OCI-LY7 (cell line): Measurements from ENCODE around the gene TTC9C. TPM values are rescaled to one million over a fixed set of nuclear protein-coding genes. Genes with fewer than 3 reads are reported as not detected.
A peak's percentile ranks its signal among the peaks of the same experiment; 100 is the strongest.

Source experiments
- BruUV-seq: library from RNA; stranded (reverse); fragments of 400-500 nt; replicated peaks from 2 replicates; lab custom pipeline; 2021; lab: Mats Ljungman, UMichigan
- CTCF ChIA-PET: fragments of 300-600 bp; sonication (Branson Sonifier 250); formaldehyde crosslinking; loops from one replicate; lab custom pipeline; 2022; ENCODE audit warnings: antibody characterized with exemption; ENCODE audit not compliant: unreplicated experiment; lab: Charles Lee
- POLR2A ChIA-PET: fragments of 300-600 bp; sonication (Branson Sonifier 250); formaldehyde crosslinking; loops from one replicate; lab custom pipeline; 2022; ENCODE audit warnings: antibody characterized with exemption; lab: Charles Lee
- DNase-seq: peaks from one replicate; pipeline ENCODE4 v3.0.0-alpha.2; 2015; ENCODE audit warnings: low spot score
- H2AFZ ChIP-seq: fragments of 200-600 bp; sonication (generic), shearing (Covaris generic); 2 replicates; pipeline ENCODE4 v1.6.1; 2014; ENCODE audit warnings: mild to moderate bottlenecking, antibody characterized with exemption, low read length, moderate library complexity
- H3K27ac ChIP-seq: fragments of 200-600 bp; sonication (generic); 2 replicates; pipeline ENCODE4 v1.5.1; 2014; ENCODE audit warnings: mixed run types, low read depth, mild to moderate bottlenecking, moderate library complexity, low read length, inconsistent platforms; ENCODE audit not compliant: poor library complexity, severe bottlenecking
- H3K36me3 ChIP-seq: fragments of 200-600 bp; sonication (generic); 2 replicates; pipeline ENCODE4 v1.6.1; 2014; ENCODE audit warnings: mild to moderate bottlenecking, antibody characterized with exemption, low read length, moderate library complexity, mixed read lengths; ENCODE audit not compliant: insufficient read depth
- H3K4me1 ChIP-seq: fragments of 200-600 bp; sonication (generic); 2 replicates; pipeline ENCODE4 v1.5.1; 2014; ENCODE audit warnings: mild to moderate bottlenecking, low read length; ENCODE audit not compliant: insufficient read depth, poor library complexity, severe bottlenecking
- H3K4me2 ChIP-seq: fragments of 200-600 bp; sonication (generic); 2 replicates; pipeline ENCODE4 v1.6.1; 2014; ENCODE audit warnings: mild to moderate bottlenecking, low read length
- H3K4me3 ChIP-seq: fragments of 200-600 bp; sonication (generic); 2 replicates; pipeline ENCODE4 v1.5.1; 2014; ENCODE audit warnings: mild to moderate bottlenecking, low read depth, low read length; ENCODE audit not compliant: poor library complexity, severe bottlenecking
- H3K79me2 ChIP-seq: fragments of 200-600 bp; sonication (generic); 2 replicates; pipeline ENCODE4 v1.6.1; 2016; ENCODE audit warnings: low read depth, mild to moderate bottlenecking, low read length, moderate library complexity, mixed read lengths; ENCODE audit not compliant: insufficient read depth
- H3K9me2 ChIP-seq: fragments of 200-600 bp; sonication (generic); 2 replicates; pipeline ENCODE4 v1.6.1; 2016; ENCODE audit warnings: mild to moderate bottlenecking, low read length, mixed read lengths; ENCODE audit not compliant: insufficient read depth
- H3K9me3 ChIP-seq: fragments of 200-600 bp; sonication (generic); 2 replicates; pipeline ENCODE4 v1.6.1; 2014; ENCODE audit warnings: mild to moderate bottlenecking, mixed run types, low read length, mixed read lengths
- H4K20me1 ChIP-seq: fragments of 200-600 bp; sonication (generic); 2 replicates; pipeline ENCODE4 v1.6.1; 2014; ENCODE audit warnings: mild to moderate bottlenecking, antibody characterized with exemption, low read length, moderate library complexity, mixed read lengths; ENCODE audit not compliant: insufficient read depth
- EZH2phosphoT487 ChIP-seq: fragments of 200-600 bp; sonication (generic); IDR thresholded peaks from 2 replicates; pipeline ENCODE4 v1.6.1; 2018; ENCODE audit warnings: low read depth, borderline replicate concordance, mild to moderate bottlenecking, mixed run types, antibody characterized with exemption, low read length, moderate library complexity, mixed read lengths
- intact Hi-C: fragments of 100-400 bp; cut with micrococcal nuclease; formaldehyde crosslinking; loops from one replicate; pipeline ENCODE4 v1.10.0; 2022; ENCODE audit not compliant: unreplicated experiment
- total RNA-seq, 2 experiments: library from RNA; depleted of rRNA in 1 of 2; stranded (reverse); fragments of >200 nt in 1 of 2; shearing (Covaris generic) in 1 of 2; gene quantifications; 2 replicates each; pipeline ENCODE4 v1.2.3, GENCODE V29; 2014 to 2022
- TF ChIP-seq, protein P1 (sequence below): fragments of 200-600 bp; sonication (generic); conservative IDR thresholded peaks from 2 replicates; pipeline ENCODE4 v1.5.1; 2014; ENCODE audit warnings: mild to moderate bottlenecking, antibody characterized with exemption, low read length, moderate library complexity, mixed read lengths

Gene TTC9C
- total RNA-seq, 2 experiments from 2014 or later, result 51.7 to 70.2 TPM

DNA sequence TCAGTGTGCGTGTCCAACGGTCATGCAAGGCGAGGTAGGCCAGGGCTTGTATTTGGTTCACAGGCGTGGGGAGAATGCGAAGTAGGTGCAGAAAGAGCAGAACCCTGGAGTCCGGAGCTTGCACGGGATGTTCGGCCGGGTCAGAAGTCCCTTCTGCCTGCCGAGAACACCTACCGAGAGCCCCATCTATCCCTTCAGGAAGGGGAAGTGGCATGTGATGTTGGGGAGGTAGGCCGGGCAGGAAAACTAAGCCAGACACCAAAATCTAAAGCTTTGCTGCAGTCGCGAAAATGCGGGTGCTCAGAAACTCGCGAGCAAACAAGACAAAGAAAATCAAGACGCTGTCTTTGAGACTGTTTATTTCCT, 42.5 kb downstream of the TTC9C start:
- peak overlapping the region; percentile 71 for H3K27ac ChIP-seq
- no peaks in the 10 kb centered on the region for H3K9me2 ChIP-seq
- peak overlapping the region; percentile 76 for H3K4me2 ChIP-seq
- POLR2A ChIA-PET, result interaction anchor here (1.1 to 4.2 kb wide), 7 partner anchors 9 to 105 kb away, joined by 4 to 16 read pairs (median 10); partner anchors contain the start of genes C11orf98, CSKMT, HNRNPUL2 and POLR2G
- peaks cover 32% of the 10 kb centered on the region for H3K4me1 ChIP-seq
- TF ChIP-seq, protein P1, sequence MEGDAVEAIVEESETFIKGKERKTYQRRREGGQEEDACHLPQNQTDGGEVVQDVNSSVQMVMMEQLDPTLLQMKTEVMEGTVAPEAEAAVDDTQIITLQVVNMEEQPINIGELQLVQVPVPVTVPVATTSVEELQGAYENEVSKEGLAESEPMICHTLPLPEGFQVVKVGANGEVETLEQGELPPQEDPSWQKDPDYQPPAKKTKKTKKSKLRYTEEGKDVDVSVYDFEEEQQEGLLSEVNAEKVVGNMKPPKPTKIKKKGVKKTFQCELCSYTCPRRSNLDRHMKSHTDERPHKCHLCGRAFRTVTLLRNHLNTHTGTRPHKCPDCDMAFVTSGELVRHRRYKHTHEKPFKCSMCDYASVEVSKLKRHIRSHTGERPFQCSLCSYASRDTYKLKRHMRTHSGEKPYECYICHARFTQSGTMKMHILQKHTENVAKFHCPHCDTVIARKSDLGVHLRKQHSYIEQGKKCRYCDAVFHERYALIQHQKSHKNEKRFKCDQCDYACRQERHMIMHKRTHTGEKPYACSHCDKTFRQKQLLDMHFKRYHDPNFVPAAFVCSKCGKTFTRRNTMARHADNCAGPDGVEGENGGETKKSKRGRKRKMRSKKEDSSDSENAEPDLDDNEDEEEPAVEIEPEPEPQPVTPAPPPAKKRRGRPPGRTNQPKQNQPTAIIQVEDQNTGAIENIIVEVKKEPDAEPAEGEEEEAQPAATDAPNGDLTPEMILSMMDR, result no peak
- TF ChIP-seq EZH2phosphoT487, result no peak
- no peaks in the 10 kb centered on the region for H4K20me1 ChIP-seq
- intact Hi-C loops, result loop anchor here (1.0 to 5.0 kb wide), 2 partner anchors 43 to 98 kb away; partner anchors contain the start of genes HNRNPUL2, LBHD1 and UQCC3
- peak overlapping the region; percentile 61; the same call in 1 of the 2 replicates for H2AFZ ChIP-seq
- CTCF ChIA-PET, result no interaction called here
- peaks cover 18% of the 10 kb centered on the region; the same call in 1 of the 2 replicates for H3K36me3 ChIP-seq
- peaks cover 24% of the 10 kb centered on the region; the same call in 1 of the 2 replicates for H3K79me2 ChIP-seq
- peak; percentile 46 for DNase-seq
- BruUV-seq, result TSS peak; percentile 91
- H3K9me3 ChIP-seq, result no peaks in the 10 kb centered on the region
- H3K4me3 ChIP-seq, result peak overlapping the region; percentile 77

DNA sequence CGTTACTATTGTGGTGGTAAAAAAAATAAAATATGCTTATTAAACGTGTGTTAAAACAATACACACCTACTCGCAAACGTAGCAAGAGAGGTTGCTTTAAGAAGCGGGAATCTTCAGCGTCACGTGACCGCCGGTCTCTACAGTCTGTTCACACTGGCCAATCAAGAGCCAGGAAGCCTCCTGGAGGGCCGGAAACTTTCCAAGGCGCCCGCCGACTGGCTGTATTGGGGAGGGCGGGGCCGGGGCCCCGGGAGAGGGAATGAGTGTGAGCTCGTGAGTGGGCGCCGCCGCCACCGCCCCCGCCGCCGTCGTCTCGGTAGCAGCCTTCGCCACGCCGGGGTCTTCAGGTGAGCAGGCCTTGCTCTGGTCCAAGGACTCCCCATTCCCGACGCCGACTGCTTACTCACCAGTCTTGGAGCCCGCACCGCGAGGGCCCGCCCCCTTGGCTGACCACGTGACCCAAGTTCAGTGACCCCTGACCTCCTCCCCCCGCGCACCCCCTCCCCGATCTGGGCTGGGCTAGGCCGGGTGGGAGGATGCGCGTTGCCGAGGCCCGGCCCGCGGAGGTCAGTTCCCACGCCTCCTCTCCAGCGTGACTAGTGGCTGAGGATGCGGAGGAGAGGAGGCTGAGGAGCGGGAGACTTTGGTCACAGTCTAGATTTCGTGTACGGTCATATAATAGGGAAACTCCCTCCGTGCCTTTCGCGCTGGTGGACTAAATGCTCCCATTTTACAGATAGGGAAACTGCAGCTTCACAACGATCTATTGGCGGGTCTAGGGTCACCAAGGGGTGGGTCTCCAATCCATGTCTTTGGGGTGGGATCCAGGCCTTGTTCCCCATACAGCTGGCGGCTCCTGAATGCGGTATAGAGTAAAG, 43.1 kb downstream of the TTC9C start, which contains the start of gene TAF6L:
TSS of gene TAF6L (plus strand) at position 253 of the 878 bp plus-strand sequence. CDS start 4,388 bp downstream, outside the sequence.
- Histone ChIP-seq H3K9me3 (no peaks in the 10 kb centered on the region), H3K4me3 (peak within 1 kb of the TSS; percentile 77), H2AFZ (peak within 1 kb of the TSS; percentile 61), H3K27ac (peak within 1 kb of the TSS; percentile 71), H4K20me1 (no peaks in the 10 kb centered on the region), H3K4me1 (peaks cover 32% of the 10 kb centered on the region), H3K9me2 (no peaks in the 10 kb centered on the region), H3K4me2 (peak within 1 kb of the TSS; percentile 76), H3K36me3 (peaks cover 19% of the 10 kb centered on the region; the same call in 1 of the 2 replicates), H3K79me2 (peaks cover 24% of the 10 kb centered on the region; the same call in 1 of the 2 replicates)
- TF ChIP-seq EZH2phosphoT487, result no peak
- TF ChIP-seq, protein P1, result no peak
- intact Hi-C loops, result loop anchor here (1.0 to 5.0 kb wide), 2 partner anchors 44 to 99 kb away; partner anchors contain the start of genes HNRNPUL2, LBHD1 and UQCC3
- BruUV-seq, result TSS peak; percentile 67
- CTCF ChIA-PET, result no interaction called here
- POLR2A ChIA-PET, result interaction anchor here (0.6 to 4.2 kb wide), 13 partner anchors 10 to 150 kb away, joined by 3 to 16 read pairs (median 5); partner anchors contain the start of genes B3GAT3, C11orf98, CSKMT and HNRNPUL2
- peak; percentile 94 for DNase-seq
